H9 (cell line): ENCODE data around the gene TLDC2. TPM values are rescaled to one million over a fixed set of nuclear protein-coding genes. Genes with fewer than 3 reads are reported as not detected.

Source experiments
- DNase-seq: peaks from one replicate; pipeline ENCODE4 v3.0.0-alpha.2; 2017
- H2AFZ ChIP-seq: one replicate; pipeline ENCODE4 v1.6.1; 2013; ENCODE audit warnings: mild to moderate bottlenecking, low read length, control low read depth, moderate library complexity
- H2AK5ac ChIP-seq: 2 replicates; pipeline ENCODE4 v1.6.1; 2013; ENCODE audit warnings: low read length, control low read depth, mixed read lengths; ENCODE audit not compliant: insufficient read length
- H2BK120ac ChIP-seq: one replicate; pipeline ENCODE4 v1.6.1; 2013; ENCODE audit warnings: low read depth, mild to moderate bottlenecking, low read length, control low read depth, inconsistent platforms; ENCODE audit not compliant: poor library complexity, severe bottlenecking
- H2BK12ac ChIP-seq: 2 replicates; pipeline ENCODE4 v1.6.1; 2013; ENCODE audit warnings: low read length, control low read depth, mixed read lengths, low read depth; ENCODE audit not compliant: insufficient read length
- H2BK15ac ChIP-seq: 2 replicates; pipeline ENCODE4 v1.6.1; 2013; ENCODE audit warnings: low read depth, low read length, control low read depth
- H2BK20ac ChIP-seq: one replicate; pipeline ENCODE4 v1.6.1; 2013; ENCODE audit warnings: low read depth, mild to moderate bottlenecking, low read length, control low read depth, inconsistent platforms; ENCODE audit not compliant: poor library complexity, severe bottlenecking
- H2BK5ac ChIP-seq: 2 replicates; pipeline ENCODE4 v1.6.1; 2013; ENCODE audit warnings: low read length, control low read depth, mixed read lengths; ENCODE audit not compliant: insufficient read length
- H3K14ac ChIP-seq: 2 replicates; pipeline ENCODE4 v1.6.1; 2013; ENCODE audit warnings: low read length, control low read depth; ENCODE audit not compliant: insufficient read depth
- H3K18ac ChIP-seq: 2 replicates; pipeline ENCODE4 v1.6.1; 2013; ENCODE audit warnings: low read depth, mild to moderate bottlenecking, mixed read lengths, low read length, control low read depth; ENCODE audit not compliant: insufficient read length
- H3K23ac ChIP-seq: 2 replicates; pipeline ENCODE4 v1.6.1; 2013; ENCODE audit warnings: low read length, control low read depth, mixed read lengths, low read depth; ENCODE audit not compliant: insufficient read length
- H3K23me2 ChIP-seq: 2 replicates; pipeline ENCODE4 v1.6.1; 2013; ENCODE audit warnings: low read depth, mild to moderate bottlenecking, mixed read lengths, low read length, control low read depth; ENCODE audit not compliant: insufficient read length, poor library complexity, severe bottlenecking
- H3K27ac ChIP-seq: 2 replicates; pipeline ENCODE4 v1.5.1; 2013; ENCODE audit warnings: low read length, control low read depth, mixed read lengths, low read depth; ENCODE audit not compliant: insufficient read length
- H3K27me3 ChIP-seq: 2 replicates; pipeline ENCODE4 v1.6.1; 2013; ENCODE audit warnings: low read length, control low read depth, inconsistent platforms; ENCODE audit not compliant: insufficient read depth
- H3K4ac ChIP-seq: 2 replicates; pipeline ENCODE4 v1.6.1; 2013; ENCODE audit warnings: low read depth, mild to moderate bottlenecking, control low read depth, inconsistent platforms, low read length, moderate library complexity
- H3K4me1 ChIP-seq: 2 replicates; pipeline ENCODE4 v1.6.1; 2013; ENCODE audit warnings: low read length, control low read depth, inconsistent platforms; ENCODE audit not compliant: insufficient read depth
- H3K4me2 ChIP-seq: 2 replicates; pipeline ENCODE4 v1.6.1; 2013; ENCODE audit warnings: low read length, control low read depth, mixed read lengths; ENCODE audit not compliant: insufficient read length, insufficient read depth
- H3K56ac ChIP-seq: 2 replicates; pipeline ENCODE4 v1.6.1; 2013; ENCODE audit warnings: low read depth, mild to moderate bottlenecking, mixed read lengths, low read length, control low read depth; ENCODE audit not compliant: insufficient read length
- H3K79me1 ChIP-seq: 2 replicates; pipeline ENCODE4 v1.6.1; 2013; ENCODE audit warnings: low read depth, mild to moderate bottlenecking, moderate library complexity, low read length, control low read depth, inconsistent platforms; ENCODE audit not compliant: insufficient read depth, poor library complexity, severe bottlenecking
- H3K79me2 ChIP-seq: 2 replicates; pipeline ENCODE4 v1.6.1; 2013; ENCODE audit warnings: low read length, control low read depth, inconsistent platforms; ENCODE audit not compliant: insufficient read depth
- H3K9ac ChIP-seq: 2 replicates; pipeline ENCODE4 v1.6.1; 2013; ENCODE audit warnings: low read length, control low read depth, mixed read lengths; ENCODE audit not compliant: insufficient read length; ENCODE audit errors: extremely low read depth
- H3K9me3 ChIP-seq: one replicate; pipeline ENCODE4 v1.6.1; 2013; ENCODE audit warnings: low read depth, low read length, inconsistent platforms; ENCODE audit not compliant: control insufficient read depth
- H3T11ph ChIP-seq: one replicate; pipeline ENCODE4 v1.6.1; 2013; ENCODE audit warnings: mild to moderate bottlenecking, low read length, control low read depth, inconsistent platforms
- H4K20me1 ChIP-seq: one replicate; pipeline ENCODE4 v1.6.1; 2013; ENCODE audit not compliant: control insufficient read depth, insufficient read length, insufficient read depth
- H4K5ac ChIP-seq: 2 replicates; pipeline ENCODE4 v1.6.1; 2013; ENCODE audit warnings: low read depth, mild to moderate bottlenecking, mixed read lengths, low read length, control low read depth; ENCODE audit not compliant: insufficient read length
- H4K8ac ChIP-seq: replicated peaks from 2 replicates; pipeline ENCODE4 v1.6.1; 2013; ENCODE audit warnings: low read length, control low read depth, mixed read lengths, low read depth; ENCODE audit not compliant: insufficient read length
- H4K91ac ChIP-seq: 2 replicates; pipeline ENCODE4 v1.6.1; 2013; ENCODE audit warnings: low read depth, mild to moderate bottlenecking, moderate library complexity, mixed read lengths, low read length, control low read depth; ENCODE audit not compliant: insufficient read length
- H3K27ac Mint-ChIP-seq, 3 experiments: 2 replicates in 2 of 3; 3 replicates in 1 of 3; pipeline ENCODE4 v1.8.0; 2020 to 2021; ENCODE audit warnings: mixed read lengths in 3 of 3, mild to moderate bottlenecking in 1 of 3, moderate library complexity in 1 of 3
- H3K27me3 Mint-ChIP-seq: 2 replicates; pipeline ENCODE4 v1.8.0; 2021; ENCODE audit warnings: low read depth, mild to moderate bottlenecking, moderate library complexity, mixed read lengths
- H3K36me3 Mint-ChIP-seq, 3 experiments: 2 replicates in 2 of 3; 3 replicates in 1 of 3; pipeline ENCODE4 v1.8.0; 2020 to 2021; ENCODE audit warnings: low read depth in 3 of 3, mixed read lengths in 3 of 3; ENCODE audit not compliant: insufficient read depth in 1 of 3
- H3K4me1 Mint-ChIP-seq, 2 experiments: 2 replicates each; pipeline ENCODE4 v1.8.0; 2020; ENCODE audit warnings: mixed read lengths in 2 of 2
- H3K4me3 Mint-ChIP-seq, 2 experiments: 2 replicates in 1 of 2; 3 replicates in 1 of 2; pipeline ENCODE4 v1.8.0; 2020 to 2021; ENCODE audit warnings: mild to moderate bottlenecking in 2 of 2, mixed read lengths in 2 of 2, moderate library complexity in 1 of 2
- H3K9me3 Mint-ChIP-seq, 2 experiments: 2 replicates in 1 of 2; 3 replicates in 1 of 2; pipeline ENCODE4 v1.8.0; 2020; ENCODE audit warnings: mild to moderate bottlenecking in 2 of 2, mixed read lengths in 2 of 2, moderate library complexity in 1 of 2
- WGBS: extraction: QIAGEN DNeasy Blood & Tissue Kit; methylation state at CpG from one replicate; pipeline ENCODE4 v1.1.7; 2013; ENCODE audit warnings: missing lambda C conversion rate, low lambda C conversion rate, mixed read lengths; ENCODE audit not compliant: insufficient read length; ENCODE audit errors: extremely low coverage; 5-methylcytosine and 5-hydroxymethylcytosine counted together
- total RNA-seq: library from RNA; stranded (reverse); gene quantifications from 2 replicates; pipeline ENCODE4 v1.2.1, GENCODE V29; 2021
- TF ChIP-seq, protein P1 (sequence below): fragments of 200-600 bp; sonication (generic); conservative IDR thresholded peaks from 3 replicates; pipeline ENCODE4 v1.8.0; 2021; ENCODE audit warnings: antibody characterized with exemption, mild to moderate bottlenecking

The TLDC2 gene
- total RNA-seq, 1 experiment from 2014 or later = 0.11 TPM

DNA sequence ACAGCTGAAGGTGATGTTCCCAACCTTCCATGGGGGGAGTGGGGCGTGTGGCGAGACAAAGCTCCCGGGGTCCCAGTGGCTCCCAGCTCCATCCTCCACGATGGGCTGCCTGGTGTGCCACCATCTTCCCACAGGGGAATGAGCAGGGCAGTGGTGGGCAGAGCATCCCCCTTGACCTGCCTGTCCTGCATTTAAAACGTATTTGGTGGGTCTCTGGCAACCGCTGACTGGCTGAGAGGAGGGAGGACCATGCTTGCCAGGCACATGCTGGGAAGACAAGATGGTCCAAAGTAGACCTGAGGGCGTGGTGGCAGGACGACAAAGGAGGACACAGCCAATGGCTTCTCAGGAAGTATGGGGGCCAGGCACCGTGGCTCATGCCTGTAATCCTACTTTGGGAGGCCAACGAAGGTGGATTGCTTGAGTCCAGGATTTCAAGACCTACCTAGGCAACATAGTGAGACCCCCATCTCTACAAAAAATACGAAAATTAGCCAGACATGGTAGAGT lies 4.9 kb downstream of the TLDC2 start:
- no peaks in the 10 kb centered on the region; the same call in 1 of the 2 replicates for H3K4me1 ChIP-seq
- H4K8ac ChIP-seq = no peak overlapping the region
- no peak overlapping the region for H4K5ac ChIP-seq
- H3K4me1 Mint-ChIP-seq = peaks cover 0 to 4% of the 10 kb centered on the region in 2 experiments; a peak in 1 of 4 replicates
- no peak overlapping the region for H2BK20ac ChIP-seq
- H3K27me3 ChIP-seq = no peaks in the 10 kb centered on the region
- no peak overlapping the region for H2BK5ac ChIP-seq
- no peak overlapping the region for H3K9ac ChIP-seq
- H3K23ac ChIP-seq = no peak overlapping the region
- no peak overlapping the region for H4K91ac ChIP-seq
- no peaks in the 10 kb centered on the region for H3K79me1 ChIP-seq
- no peaks in the 10 kb centered on the region for H4K20me1 ChIP-seq
- H3K23me2 ChIP-seq = no peaks in the 10 kb centered on the region
- H3K36me3 Mint-ChIP-seq = no peaks in the 10 kb centered on the region; a peak in 1 of 7 replicates
- H3K79me2 ChIP-seq = no peaks in the 10 kb centered on the region
- H3K56ac ChIP-seq = no peak overlapping the region
- peak overlapping the region; percentile 7 for H3K18ac ChIP-seq
- H3K14ac ChIP-seq = no peak overlapping the region; the same call in 1 of the 2 replicates
- H2BK120ac ChIP-seq = no peak overlapping the region
- no CpG with 5 or more reads among the region's 11 CpGs for WGBS
- H3T11ph ChIP-seq = no peak overlapping the region
- no peak overlapping the region for H2AFZ ChIP-seq
- TF ChIP-seq, protein P1, sequence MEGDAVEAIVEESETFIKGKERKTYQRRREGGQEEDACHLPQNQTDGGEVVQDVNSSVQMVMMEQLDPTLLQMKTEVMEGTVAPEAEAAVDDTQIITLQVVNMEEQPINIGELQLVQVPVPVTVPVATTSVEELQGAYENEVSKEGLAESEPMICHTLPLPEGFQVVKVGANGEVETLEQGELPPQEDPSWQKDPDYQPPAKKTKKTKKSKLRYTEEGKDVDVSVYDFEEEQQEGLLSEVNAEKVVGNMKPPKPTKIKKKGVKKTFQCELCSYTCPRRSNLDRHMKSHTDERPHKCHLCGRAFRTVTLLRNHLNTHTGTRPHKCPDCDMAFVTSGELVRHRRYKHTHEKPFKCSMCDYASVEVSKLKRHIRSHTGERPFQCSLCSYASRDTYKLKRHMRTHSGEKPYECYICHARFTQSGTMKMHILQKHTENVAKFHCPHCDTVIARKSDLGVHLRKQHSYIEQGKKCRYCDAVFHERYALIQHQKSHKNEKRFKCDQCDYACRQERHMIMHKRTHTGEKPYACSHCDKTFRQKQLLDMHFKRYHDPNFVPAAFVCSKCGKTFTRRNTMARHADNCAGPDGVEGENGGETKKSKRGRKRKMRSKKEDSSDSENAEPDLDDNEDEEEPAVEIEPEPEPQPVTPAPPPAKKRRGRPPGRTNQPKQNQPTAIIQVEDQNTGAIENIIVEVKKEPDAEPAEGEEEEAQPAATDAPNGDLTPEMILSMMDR = no peak
- H3K9me3 ChIP-seq = no peaks in the 10 kb centered on the region
- H2BK15ac ChIP-seq = no peak overlapping the region
- no peak overlapping the region for H3K27ac ChIP-seq
- no peak overlapping the region; a peak in 1 of 7 replicates for H3K27ac Mint-ChIP-seq
- H3K4me2 ChIP-seq = no peak overlapping the region
- no peak overlapping the region; the same call in 1 of the 2 replicates for H3K4ac ChIP-seq
- no peak overlapping the region for H2AK5ac ChIP-seq
- H2BK12ac ChIP-seq = no peak overlapping the region
- no peak for DNase-seq
- peaks cover 7% of the 10 kb centered on the region; the same call in 1 of the 2 replicates for H3K27me3 Mint-ChIP-seq
- no peaks in the 10 kb centered on the region for H3K9me3 Mint-ChIP-seq
- H3K4me3 Mint-ChIP-seq = no peak overlapping the region
